Astrocyte (in vitro differentiated cells and primary cell): Measurements from ENCODE around the gene ONECUT3.

ENCODE experiments used
- CTCF ChIP-seq: IDR thresholded peaks from 2 replicates; pipeline ENCODE4 v1.5.1; 2011; ENCODE audit warnings: low read depth, mild to moderate bottlenecking, inconsistent platforms, low read length, moderate library complexity; ENCODE audit not compliant: insufficient read depth
- EZH2 ChIP-seq: IDR thresholded peaks from 2 replicates; pipeline ENCODE4 v1.6.1; 2012; ENCODE audit warnings: mild to moderate bottlenecking, low read length, inconsistent platforms; ENCODE audit not compliant: insufficient read depth

GRCh38 chr19:1758231-1758577 lies 4.9 kb downstream of the ONECUT3 start:
- no peak for TF ChIP-seq CTCF
- no peak for TF ChIP-seq EZH2
